Brain microvascular endothelial cell (primary cell): Measurements from ENCODE around the gene AFMID.

Experiments used
- DNase-seq: peaks from one replicate; pipeline ENCODE4 v3.0.0-alpha.2; 2020
- H3K27ac ChIP-seq: fragments of 250-450 bp; sonication (Bioruptor Pico); 2 replicates; pipeline ENCODE4 v1.5.1; 2020; ENCODE audit warnings: mild to moderate bottlenecking, moderate library complexity
- H3K27me3 ChIP-seq: fragments of 250-450 bp; sonication (Bioruptor Pico); replicated peaks from 2 replicates; pipeline ENCODE4 v1.5.1; 2020; ENCODE audit warnings: mild to moderate bottlenecking
- H3K36me3 ChIP-seq: fragments of 250-450 bp; sonication (Bioruptor Pico); replicated peaks from 2 replicates; pipeline ENCODE4 v1.5.1; 2020; ENCODE audit warnings: mild to moderate bottlenecking
- H3K4me3 ChIP-seq: 2 replicates; pipeline ENCODE4 v1.5.1; 2011; ENCODE audit warnings: low read depth, mild to moderate bottlenecking, control low read depth, low read length, moderate library complexity
- CTCF ChIP-seq: IDR thresholded peaks from 2 replicates; pipeline ENCODE4 v1.5.1; 2011; ENCODE audit warnings: low read depth, mild to moderate bottlenecking, moderate library complexity, low read length, control low read depth, inconsistent platforms; ENCODE audit errors: missing control alignments
- in situ Hi-C: cut with HindIII; loops from 2 replicates; pipeline ENCODE4 v1.10.0; 2017; ENCODE audit warnings: low sequenced_read_pairs, low pct_ligation_motif_present

AFMID gene

GRCh38 chr17:78256707-78257591 lies 69.8 kb downstream of the AFMID start:
- no peaks in the 10 kb centered on the region for H3K27me3 ChIP-seq
- in situ Hi-C loops = no loop called here
- no peak for TF ChIP-seq CTCF
- no peak for DNase-seq
- no peak overlapping the region for H3K27ac ChIP-seq
- H3K4me3 ChIP-seq = no peak overlapping the region
- H3K36me3 ChIP-seq = no peaks in the 10 kb centered on the region
